A673 (cell line): ENCODE measurements around the gene KLHL34. TPM values are rescaled to one million over a fixed set of nuclear protein-coding genes. Genes with fewer than 3 reads are reported as not detected.

Experiments used
- BruUV-seq: library from RNA; stranded (reverse); fragments of 400-500 nt; replicated peaks from 2 replicates; lab custom pipeline; 2021; lab: Mats Ljungman, UMichigan
- CTCF ChIA-PET: fragments of 300-600 bp; sonication (Branson Sonifier 250); formaldehyde crosslinking; loops from one replicate; lab custom pipeline; 2022; ENCODE audit warnings: antibody characterized with exemption; lab: Charles Lee
- POLR2A ChIA-PET: fragments of 300-600 bp; sonication (Branson Sonifier 250); formaldehyde crosslinking; loops from one replicate; lab custom pipeline; 2022; ENCODE audit warnings: antibody characterized with exemption; ENCODE audit not compliant: low non-redundant PET; lab: Charles Lee
- DNase-seq: peaks from one replicate; pipeline ENCODE4 v3.0.0-alpha.2; 2015; ENCODE audit warnings: low spot score
- H3K27ac ChIP-seq: fragments of 200-600 bp; sonication (generic); 2 replicates; pipeline ENCODE4 v1.5.1; 2016; ENCODE audit warnings: mixed run types, low read depth, mild to moderate bottlenecking, mixed read lengths, antibody characterized with exemption, low read length; ENCODE audit not compliant: poor library complexity, severe bottlenecking
- H3K27me3 ChIP-seq: fragments of 200-600 bp; sonication (generic); replicated peaks from 2 replicates; pipeline ENCODE4 v1.6.1; 2017; ENCODE audit warnings: mixed run types, low read depth, mild to moderate bottlenecking, mixed read lengths, antibody characterized with exemption, low read length; ENCODE audit not compliant: insufficient read depth, poor library complexity
- H3K36me3 ChIP-seq: fragments of 200-600 bp; sonication (generic); 2 replicates; pipeline ENCODE4 v1.6.1; 2016; ENCODE audit warnings: mixed run types, mild to moderate bottlenecking, mixed read lengths, antibody characterized with exemption, low read length; ENCODE audit not compliant: insufficient read depth, poor library complexity, severe bottlenecking
- H3K4me1 ChIP-seq: fragments of 200-600 bp; sonication (generic); 2 replicates; pipeline ENCODE4 v1.6.1; 2017; ENCODE audit warnings: mixed run types, mild to moderate bottlenecking, mixed read lengths, antibody characterized with exemption, low read length; ENCODE audit not compliant: insufficient read depth, poor library complexity, severe bottlenecking
- H3K4me3 ChIP-seq: fragments of 200-600 bp; sonication (generic); 2 replicates; pipeline ENCODE4 v1.5.1; 2016; ENCODE audit warnings: low read depth, mixed run types, mild to moderate bottlenecking, mixed read lengths, low read length; ENCODE audit not compliant: poor library complexity, severe bottlenecking
- H3K9me3 ChIP-seq: fragments of 200-600 bp; sonication (generic); 2 replicates; pipeline ENCODE4 v1.6.1; 2016; ENCODE audit warnings: mixed run types, low read depth, mild to moderate bottlenecking, mixed read lengths, antibody characterized with exemption, low read length; ENCODE audit not compliant: poor library complexity, severe bottlenecking
- CTCF ChIP-seq: fragments of 300-800, 200-600 bp; sonication (generic); conservative IDR thresholded peaks from 2 replicates; pipeline ENCODE4 v1.5.1; 2017; ENCODE audit warnings: low read depth, mild to moderate bottlenecking, antibody characterized with exemption, low read length, moderate library complexity, mixed read lengths
- EZH2 ChIP-seq: fragments of 200-600 bp; sonication (generic); IDR thresholded peaks from 2 replicates; pipeline ENCODE4 v1.6.1; 2017; ENCODE audit warnings: borderline replicate concordance, low read depth, mild to moderate bottlenecking, mixed read lengths, antibody characterized with exemption, low read length; ENCODE audit not compliant: poor library complexity, severe bottlenecking
- intact Hi-C: fragments of 100-400 bp; cut with micrococcal nuclease; formaldehyde crosslinking; loops from one replicate; pipeline ENCODE4 v1.10.0; 2022; ENCODE audit not compliant: unreplicated experiment
- total RNA-seq: library from RNA; stranded (reverse); gene quantifications from 2 replicates; pipeline ENCODE4 v1.2.3, GENCODE V29; 2021

The KLHL34 gene
- total RNA-seq, 1 experiment from 2014 or later: not detected

GRCh38 chrX:21639775-21640174, 18.4 kb downstream of the KLHL34 start:
- H3K9me3 ChIP-seq: no peaks in the 10 kb centered on the region
- no peak overlapping the region for H3K27ac ChIP-seq
- no peaks in the 10 kb centered on the region for H3K4me1 ChIP-seq
- intact Hi-C loops: no loop called here
- no peaks in the 10 kb centered on the region for H3K36me3 ChIP-seq
- ChIA-PET CTCF (no interaction called here), POLR2A (no interaction called here)
- H3K27me3 ChIP-seq: no peaks in the 10 kb centered on the region
- no peak overlapping the region for H3K4me3 ChIP-seq
- BruUV-seq: no TSS peak
- no peak for TF ChIP-seq CTCF
- no peak for TF ChIP-seq EZH2
- no peak for DNase-seq

GRCh38 chrX:21638311-21638710, 19.8 kb downstream of the KLHL34 start:
- H3K4me3 ChIP-seq: no peak overlapping the region
- intact Hi-C loops: no loop called here
- no peak for TF ChIP-seq EZH2
- TF ChIP-seq CTCF: no peak
- DNase-seq: no peak
- H3K4me1 ChIP-seq: no peaks in the 10 kb centered on the region
- no peaks in the 10 kb centered on the region for H3K9me3 ChIP-seq
- no peaks in the 10 kb centered on the region for H3K27me3 ChIP-seq
- no TSS peak for BruUV-seq
- H3K36me3 ChIP-seq: no peaks in the 10 kb centered on the region
- H3K27ac ChIP-seq: no peak overlapping the region
- CTCF ChIA-PET: no interaction called here
- POLR2A ChIA-PET: no interaction called here

GRCh38 chrX:21632027-21632426, 26.1 kb downstream of the KLHL34 start:
- Histone ChIP-seq H3K4me3 (no peak overlapping the region), H3K9me3 (no peaks in the 10 kb centered on the region), H3K4me1 (no peaks in the 10 kb centered on the region), H3K27me3 (no peaks in the 10 kb centered on the region), H3K36me3 (no peaks in the 10 kb centered on the region), H3K27ac (no peak overlapping the region)
- no peak for DNase-seq
- TF ChIP-seq CTCF (no peak), EZH2 (no peak)
- ChIA-PET CTCF (no interaction called here), POLR2A (no interaction called here)
- intact Hi-C loops: no loop called here
- no TSS peak for BruUV-seq
